CD4-positive, alpha-beta T cell (primary cell): ENCODE data around the gene CTBP1. TPM values are rescaled to one million over a fixed set of nuclear protein-coding genes. Genes with fewer than 3 reads are reported as not detected.

Experiments used
- ATAC-seq: fragments of 200-7000 bp; cut with Tn5 transposase; one replicate; pipeline ENCODE4 v1.10.0; 2022; ENCODE audit warnings: mild to moderate bottlenecking; ENCODE audit not compliant: poor library complexity
- CTCF ChIA-PET: fragments of 350-600 bp; sonication (Branson Sonifier 250); formaldehyde crosslinking; loops from one replicate; lab custom pipeline; 2021; ENCODE audit warnings: antibody characterized with exemption, inconsistent platforms; lab: Charles Lee
- POLR2A ChIA-PET: fragments of 350-600 bp; sonication (Branson Sonifier 250); formaldehyde crosslinking; loops from one replicate; lab custom pipeline; 2021; ENCODE audit warnings: antibody characterized with exemption, inconsistent platforms; lab: Charles Lee
- DNase-seq, 14 experiments: peaks; one replicate each; pipeline ENCODE4 v3.0.0-alpha.2; 2013 to 2020; ENCODE audit warnings: mixed read lengths in 2 of 14
- H3K27ac ChIP-seq, 2 donors: one replicate each; pipeline versions ENCODE4 v1.5.1 to v1.7.0; 2013; ENCODE audit warnings: low read length in 2 of 2, low read depth in 1 of 2, mild to moderate bottlenecking in 1 of 2
- H3K27me3 ChIP-seq, 2 experiments: 1 replicate in 1 of 2; 2 replicates in 1 of 2; pipeline versions ENCODE4 v1.6.1 to v1.7.0; 2013; ENCODE audit warnings: low read length in 2 of 2, control low read depth in 1 of 2, mild to moderate bottlenecking in 1 of 2, moderate library complexity in 1 of 2; ENCODE audit not compliant: insufficient read depth in 2 of 2, control insufficient read depth in 1 of 2
- H3K36me3 ChIP-seq: one replicate; pipeline ENCODE4 v1.6.1; 2013; ENCODE audit warnings: low read length, control low read depth; ENCODE audit not compliant: insufficient read depth
- H3K4me1 ChIP-seq: one replicate; pipeline ENCODE4 v1.6.1; 2013; ENCODE audit warnings: low read length, control low read depth; ENCODE audit not compliant: insufficient read depth
- H3K4me3 ChIP-seq: one replicate; pipeline ENCODE4 v1.5.1; 2013; ENCODE audit warnings: mild to moderate bottlenecking, low read length, moderate library complexity
- H3K9me3 ChIP-seq, 2 experiments: 1 replicate in 1 of 2; 2 replicates in 1 of 2; pipeline versions ENCODE4 v1.6.1 to v1.7.0; 2013; ENCODE audit warnings: low read length in 2 of 2, mild to moderate bottlenecking in 2 of 2, control low read depth in 1 of 2, moderate library complexity in 1 of 2; ENCODE audit not compliant: control insufficient read depth in 1 of 2, insufficient read depth in 1 of 2
- H3K27ac Mint-ChIP-seq: one replicate; pipeline ENCODE4 v1.8.0; 2020; ENCODE audit warnings: mixed read lengths
- H3K27me3 Mint-ChIP-seq: one replicate; pipeline ENCODE4 v1.8.0; 2021; ENCODE audit warnings: mixed read lengths
- H3K36me3 Mint-ChIP-seq: one replicate; pipeline ENCODE4 v1.8.0; 2021; ENCODE audit warnings: low read depth, mixed read lengths
- H3K4me1 Mint-ChIP-seq: one replicate; pipeline ENCODE4 v1.8.0; 2021; ENCODE audit warnings: low read depth, mixed read lengths
- H3K4me3 Mint-ChIP-seq: one replicate; pipeline ENCODE4 v1.8.0; 2020; ENCODE audit warnings: mild to moderate bottlenecking, mixed read lengths
- H3K9me3 Mint-ChIP-seq: one replicate; pipeline ENCODE4 v1.8.0; 2020; ENCODE audit warnings: mixed read lengths
- intact Hi-C, 2 experiments: fragments of 100-400 bp; cut with DNase I in 1 of 2; cut with micrococcal nuclease in 1 of 2; formaldehyde crosslinking; loops; one replicate each; pipeline versions ENCODE4 v1.15.1 to v1.9.0; 2023 to 2025; cut with DNase I, micrococcal nuclease
- total RNA-seq, 174 experiments: library from RNA in 2 of 174; stranded (reverse) in 2 of 174; gene quantifications; one replicate each; pipeline ENCODE4 v1.2.3 and lab custom pipeline; 2021 to 2026
- TF ChIP-seq, protein P1 (sequence below): fragments of 200-600 bp; IDR thresholded peaks from one replicate; pipeline ENCODE4 v1.8.0; 2022; ENCODE audit warnings: antibody characterized with exemption, mild to moderate bottlenecking

CTBP1 gene
- total RNA-seq, 2 experiments from 2014 or later, result 132 to 148 TPM

DNA sequence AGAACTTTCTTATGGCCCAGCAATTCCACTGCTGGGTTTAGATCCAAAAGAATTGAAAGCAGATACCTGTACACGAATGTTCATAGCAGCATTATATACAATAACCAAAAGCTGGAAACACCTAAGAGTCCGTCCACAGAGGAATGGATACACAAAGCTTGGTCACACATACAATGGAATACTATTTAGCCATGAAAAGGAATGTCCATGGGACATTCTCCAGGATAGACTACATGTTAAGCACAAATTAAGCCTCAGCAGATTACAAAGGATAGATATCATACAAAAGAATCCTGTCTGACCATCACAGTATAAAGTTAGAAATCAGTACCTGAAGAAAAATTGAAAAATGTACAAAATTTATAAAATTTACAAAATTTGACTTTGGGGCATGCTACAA lies 28.1 kb upstream of the CTBP1 start:
- ChIA-PET POLR2A (no interaction called here), CTCF (no interaction called here)
- Histone ChIP-seq H3K9me3 (no peaks in the 10 kb centered on the region), H3K27ac (no peak overlapping the region), H3K36me3 (no peaks in the 10 kb centered on the region), H3K4me1 (no peaks in the 10 kb centered on the region), H3K4me3 (no peak overlapping the region), H3K27me3 (no peaks in the 10 kb centered on the region)
- Mint-ChIP-seq H3K4me3 (no peak overlapping the region), H3K36me3 (no peaks in the 10 kb centered on the region), H3K9me3 (no peaks in the 10 kb centered on the region), H3K4me1 (no peaks in the 10 kb centered on the region), H3K27ac (no peak overlapping the region), H3K27me3 (no peaks in the 10 kb centered on the region)
- TF ChIP-seq, protein P1, sequence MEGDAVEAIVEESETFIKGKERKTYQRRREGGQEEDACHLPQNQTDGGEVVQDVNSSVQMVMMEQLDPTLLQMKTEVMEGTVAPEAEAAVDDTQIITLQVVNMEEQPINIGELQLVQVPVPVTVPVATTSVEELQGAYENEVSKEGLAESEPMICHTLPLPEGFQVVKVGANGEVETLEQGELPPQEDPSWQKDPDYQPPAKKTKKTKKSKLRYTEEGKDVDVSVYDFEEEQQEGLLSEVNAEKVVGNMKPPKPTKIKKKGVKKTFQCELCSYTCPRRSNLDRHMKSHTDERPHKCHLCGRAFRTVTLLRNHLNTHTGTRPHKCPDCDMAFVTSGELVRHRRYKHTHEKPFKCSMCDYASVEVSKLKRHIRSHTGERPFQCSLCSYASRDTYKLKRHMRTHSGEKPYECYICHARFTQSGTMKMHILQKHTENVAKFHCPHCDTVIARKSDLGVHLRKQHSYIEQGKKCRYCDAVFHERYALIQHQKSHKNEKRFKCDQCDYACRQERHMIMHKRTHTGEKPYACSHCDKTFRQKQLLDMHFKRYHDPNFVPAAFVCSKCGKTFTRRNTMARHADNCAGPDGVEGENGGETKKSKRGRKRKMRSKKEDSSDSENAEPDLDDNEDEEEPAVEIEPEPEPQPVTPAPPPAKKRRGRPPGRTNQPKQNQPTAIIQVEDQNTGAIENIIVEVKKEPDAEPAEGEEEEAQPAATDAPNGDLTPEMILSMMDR, result no peak
- intact Hi-C loops, result no loop called here
- ATAC-seq, result no peak
- DNase-seq, result no peak

DNA sequence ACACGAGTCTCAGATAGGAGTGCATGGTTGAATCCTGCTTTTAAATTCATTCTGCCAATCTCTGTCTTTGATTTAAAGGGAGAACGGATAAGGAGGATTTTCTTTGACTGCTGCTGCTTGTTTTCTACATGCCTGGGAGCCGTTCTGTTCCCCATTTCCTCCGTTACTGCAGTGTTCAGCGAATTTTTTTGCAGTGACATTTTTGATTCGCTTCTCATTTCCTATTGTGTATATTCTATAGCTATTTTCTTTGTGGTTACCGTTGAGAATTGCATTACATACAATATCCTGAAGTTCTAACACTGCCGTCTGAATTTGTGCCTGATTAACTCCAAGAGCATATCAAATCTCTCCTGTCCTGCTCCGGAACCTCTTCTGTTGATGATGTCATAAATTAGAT lies 25.9 kb upstream of the CTBP1 start:
- no peak overlapping the region for H3K4me3 ChIP-seq
- Mint-ChIP-seq H3K9me3 (no peaks in the 10 kb centered on the region), H3K4me1 (no peaks in the 10 kb centered on the region), H3K27me3 (no peaks in the 10 kb centered on the region), H3K4me3 (no peak overlapping the region), H3K36me3 (no peaks in the 10 kb centered on the region), H3K27ac (no peak overlapping the region)
- no peak overlapping the region for H3K27ac ChIP-seq
- ATAC-seq, result no peak
- H3K4me1 ChIP-seq, result no peaks in the 10 kb centered on the region
- POLR2A ChIA-PET, result no interaction called here
- TF ChIP-seq, protein P1, result no peak
- H3K27me3 ChIP-seq, result no peaks in the 10 kb centered on the region
- no peaks in the 10 kb centered on the region for H3K9me3 ChIP-seq
- H3K36me3 ChIP-seq, result no peaks in the 10 kb centered on the region
- intact Hi-C loops, result no loop called here
- CTCF ChIA-PET, result no interaction called here
- no peak for DNase-seq

DNA sequence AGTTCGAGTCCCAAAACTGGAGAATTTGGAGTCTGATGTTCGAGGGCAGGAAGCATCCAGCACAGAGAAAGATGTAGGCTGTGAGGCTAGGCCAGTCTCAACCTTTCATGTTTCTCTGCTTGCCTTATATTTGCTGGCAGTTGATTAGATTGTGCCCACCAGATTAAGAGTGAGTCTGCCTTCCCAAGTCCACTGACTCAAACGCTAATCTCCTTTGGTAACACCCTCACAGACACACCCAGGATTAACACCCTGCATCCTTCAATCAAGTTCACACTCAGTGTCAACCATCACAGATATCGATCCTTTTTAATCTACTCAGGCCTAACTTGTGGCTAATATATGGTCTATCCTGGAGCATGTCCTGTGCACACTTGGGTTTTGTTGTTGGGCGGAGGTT lies 22.8 kb upstream of the CTBP1 start:
- intact Hi-C loops, result no loop called here
- Histone ChIP-seq H3K9me3 (peaks cover 0 to 7% of the 10 kb centered on the region in 2 experiments), H3K4me3 (no peak overlapping the region), H3K27ac (no peak overlapping the region), H3K4me1 (peaks cover 4% of the 10 kb centered on the region), H3K36me3 (no peaks in the 10 kb centered on the region), H3K27me3 (no peaks in the 10 kb centered on the region)
- Mint-ChIP-seq H3K36me3 (no peaks in the 10 kb centered on the region), H3K4me3 (no peak overlapping the region), H3K27ac (no peak overlapping the region), H3K9me3 (no peaks in the 10 kb centered on the region), H3K27me3 (no peaks in the 10 kb centered on the region), H3K4me1 (peaks cover 14% of the 10 kb centered on the region)
- DNase-seq (no peak), ATAC-seq (no peak)
- TF ChIP-seq, protein P1, result no peak
- ChIA-PET POLR2A (no interaction called here), CTCF (no interaction called here)
